ENCODE data around the gene MMP15.

MMP15 gene

DNA sequence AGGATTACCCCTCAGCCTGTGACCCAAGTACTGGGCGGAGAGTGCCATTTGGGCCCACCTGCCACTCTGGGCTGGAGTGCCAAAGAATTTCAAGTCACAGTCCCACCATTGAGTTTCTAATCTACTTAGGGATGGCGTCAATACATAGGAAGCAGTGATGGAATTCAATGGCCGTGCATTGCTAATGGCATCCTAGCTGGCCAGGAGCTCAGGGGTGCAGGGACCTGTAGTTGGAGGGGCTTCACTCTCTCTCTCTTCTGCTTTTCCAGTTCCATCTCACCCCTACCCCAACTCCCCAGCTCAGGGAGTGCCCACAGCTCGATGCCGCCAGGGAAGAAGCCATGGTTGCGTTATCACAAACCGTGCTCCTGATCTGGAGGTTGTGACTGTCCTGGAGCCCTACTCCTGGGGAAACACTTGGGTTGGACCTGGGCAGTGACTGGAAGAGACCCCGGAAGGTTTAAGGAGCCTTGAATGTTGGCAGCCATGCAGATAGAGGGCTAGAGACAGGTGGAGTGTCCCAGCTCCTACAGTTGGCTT lies 2.4 kb downstream of the MMP15 start:
- Histone ChIP-seq H2AFZ (ENCODE audit: low read depth, low read length) (no peak overlapping the region), H3K4me3 (ENCODE audit: low read length) (no peak overlapping the region), H3K36me3 (ENCODE audit: insufficient read depth, low read length) (no peaks in the 10 kb centered on the region), H3K27me3 (ENCODE audit: insufficient read depth, low read length) (no peaks in the 10 kb centered on the region), H3K4me1 (ENCODE audit: insufficient read depth, low read length) (peaks cover 29% of the 10 kb centered on the region), H3K9me3 (ENCODE audit: low read length) (no peaks in the 10 kb centered on the region)

DNA sequence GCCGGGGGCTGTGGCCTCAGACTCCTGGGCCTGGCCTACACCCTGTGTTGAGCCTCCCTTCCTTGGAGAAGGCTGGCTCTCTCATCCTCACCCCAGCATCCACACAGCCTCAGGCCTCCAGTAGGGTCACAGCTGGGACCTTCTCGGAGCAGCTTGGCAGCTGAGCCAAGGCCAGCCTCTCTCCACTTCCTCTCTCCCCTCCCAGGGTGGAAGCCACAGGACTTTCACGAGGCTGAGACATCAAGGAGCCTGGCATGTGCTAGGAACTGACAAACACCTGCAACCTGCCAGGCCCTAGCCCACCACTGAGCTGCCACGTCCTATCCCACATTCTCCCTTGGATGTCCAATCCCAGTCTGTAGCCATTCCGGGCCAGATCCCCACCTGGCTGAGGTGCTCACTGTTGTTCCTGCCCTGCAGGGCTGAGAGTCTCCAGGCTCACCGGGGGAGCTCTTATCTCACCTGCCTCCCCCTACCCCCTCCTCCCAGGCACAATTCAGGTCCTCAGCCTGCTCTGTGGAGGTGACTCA lies 3.1 kb downstream of the MMP15 start:
- Histone ChIP-seq H3K36me3 (ENCODE audit: insufficient read depth, low read length) (no peaks in the 10 kb centered on the region), H3K4me3 (ENCODE audit: low read length) (no peak overlapping the region), H3K27me3 (ENCODE audit: insufficient read depth, low read length) (no peaks in the 10 kb centered on the region), H3K9me3 (ENCODE audit: low read length) (no peaks in the 10 kb centered on the region), H3K4me1 (ENCODE audit: insufficient read depth, low read length) (peaks cover 29% of the 10 kb centered on the region), H2AFZ (ENCODE audit: low read depth, low read length) (no peak overlapping the region)

DNA sequence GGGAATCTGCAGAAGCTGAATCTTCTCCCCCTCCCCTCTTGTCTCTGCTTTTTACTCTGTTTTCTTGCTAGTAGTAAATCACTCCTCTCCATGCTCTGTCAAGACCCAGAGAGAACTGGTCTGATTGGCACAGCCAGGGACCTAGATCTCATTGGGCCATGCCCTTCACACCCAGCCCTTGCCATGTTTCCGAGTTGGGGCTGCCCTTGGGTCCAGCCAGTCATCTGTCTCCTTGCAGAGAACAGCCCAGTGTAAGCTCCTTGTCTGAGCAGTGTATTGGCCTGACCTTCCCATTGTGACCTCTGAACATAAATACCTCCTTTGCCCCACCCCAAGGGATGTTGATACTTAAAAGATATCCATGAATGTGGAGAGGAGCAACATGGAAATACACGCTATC lies 3.9 kb downstream of the MMP15 start:
- Histone ChIP-seq H3K4me1 (ENCODE audit: insufficient read depth, low read length) (peaks cover 29% of the 10 kb centered on the region), H3K4me3 (ENCODE audit: low read length) (no peak overlapping the region), H2AFZ (ENCODE audit: low read depth, low read length) (no peak overlapping the region), H3K36me3 (ENCODE audit: insufficient read depth, low read length) (no peaks in the 10 kb centered on the region), H3K9me3 (ENCODE audit: low read length) (no peaks in the 10 kb centered on the region), H3K27me3 (ENCODE audit: insufficient read depth, low read length) (no peaks in the 10 kb centered on the region)

DNA sequence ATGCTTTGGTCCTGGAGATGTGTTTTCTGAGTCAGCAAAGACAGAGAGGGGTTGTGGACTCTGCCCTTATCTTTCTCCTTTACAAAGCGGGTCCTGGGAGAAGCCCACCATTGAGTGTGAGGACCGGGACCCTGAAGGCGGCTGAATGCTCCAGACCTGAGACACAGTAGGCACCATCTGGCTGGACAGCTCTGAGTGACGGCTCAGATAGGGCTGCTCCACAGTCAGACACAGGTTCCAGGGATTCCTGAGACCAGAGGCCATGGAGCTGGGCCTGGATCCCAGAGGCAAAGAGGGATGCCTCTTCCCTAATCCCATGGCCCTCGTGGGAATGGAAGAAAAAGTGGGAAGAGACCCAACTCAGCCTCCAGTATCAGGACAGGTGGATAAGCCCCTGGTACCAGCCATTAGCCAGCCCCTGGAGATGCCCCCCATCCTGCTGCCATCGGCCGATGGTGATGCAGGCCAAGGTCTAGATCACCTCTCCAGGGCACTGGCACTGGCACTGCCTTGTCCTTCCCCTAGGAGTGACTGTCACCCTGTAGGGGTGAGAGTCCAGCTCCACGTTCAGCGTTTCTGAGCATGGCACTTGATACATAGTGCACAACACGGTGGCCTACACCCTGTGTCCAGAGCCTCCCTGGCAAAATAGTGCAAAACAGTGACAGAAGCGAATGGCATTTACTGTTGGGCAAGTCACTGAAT lies 4.7 kb downstream of the MMP15 start:
- H2AFZ ChIP-seq (ENCODE audit: low read depth, low read length), result no peak overlapping the region
- H3K27me3 ChIP-seq (ENCODE audit: insufficient read depth, low read length), result no peaks in the 10 kb centered on the region
- no peak overlapping the region for H3K4me3 ChIP-seq (ENCODE audit: low read length)

DNA sequence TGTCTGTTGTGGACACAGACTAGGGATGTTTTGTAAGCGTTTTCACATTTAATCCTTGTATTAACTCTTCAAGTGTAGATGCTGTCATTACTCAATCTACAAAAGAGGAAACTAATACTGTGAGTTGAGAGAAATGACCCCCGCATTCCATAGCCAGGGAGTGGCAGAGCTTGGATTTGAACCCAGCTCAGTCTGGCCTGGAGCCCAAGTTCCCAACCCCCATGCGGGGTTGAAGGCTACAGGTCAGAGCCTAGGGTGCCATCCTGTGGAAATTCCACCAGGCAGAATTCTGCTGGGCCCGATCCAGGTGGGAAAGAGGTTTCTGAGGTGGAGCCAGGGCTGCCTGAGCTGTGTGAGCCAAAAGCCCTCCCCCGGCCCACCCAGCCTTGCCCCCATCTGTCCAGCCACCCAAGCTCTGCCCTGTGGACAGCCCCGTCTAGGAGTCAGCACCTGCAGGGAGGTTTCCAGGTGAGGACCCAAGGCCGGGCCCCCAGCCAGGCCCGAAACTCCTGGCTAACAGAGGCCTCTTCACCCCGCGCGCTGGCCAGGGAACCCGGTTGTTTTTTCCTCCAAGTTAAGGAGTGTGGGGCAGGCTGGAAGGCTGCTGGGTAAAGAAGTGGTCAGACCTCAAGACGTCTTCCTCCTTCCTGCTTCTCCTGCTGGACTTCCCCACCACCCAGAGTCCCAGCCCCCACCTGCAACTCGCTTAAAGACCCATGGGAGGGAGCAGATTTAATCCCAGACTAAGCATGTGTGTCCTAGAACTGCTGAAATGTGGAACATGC lies 5.7 kb downstream of the MMP15 start:
- Histone ChIP-seq H2AFZ (ENCODE audit: low read depth, low read length) (no peak overlapping the region), H3K4me1 (ENCODE audit: insufficient read depth, low read length) (peaks cover 21% of the 10 kb centered on the region)

More for the DNA sequence above, 4.7 kb downstream of the MMP15 start:
- no peaks in the 10 kb centered on the region for H3K36me3 ChIP-seq (ENCODE audit: insufficient read depth, low read length)
- H3K9me3 ChIP-seq (ENCODE audit: low read length), result no peaks in the 10 kb centered on the region
- peaks cover 22% of the 10 kb centered on the region for H3K4me1 ChIP-seq (ENCODE audit: insufficient read depth, low read length)

DNA sequence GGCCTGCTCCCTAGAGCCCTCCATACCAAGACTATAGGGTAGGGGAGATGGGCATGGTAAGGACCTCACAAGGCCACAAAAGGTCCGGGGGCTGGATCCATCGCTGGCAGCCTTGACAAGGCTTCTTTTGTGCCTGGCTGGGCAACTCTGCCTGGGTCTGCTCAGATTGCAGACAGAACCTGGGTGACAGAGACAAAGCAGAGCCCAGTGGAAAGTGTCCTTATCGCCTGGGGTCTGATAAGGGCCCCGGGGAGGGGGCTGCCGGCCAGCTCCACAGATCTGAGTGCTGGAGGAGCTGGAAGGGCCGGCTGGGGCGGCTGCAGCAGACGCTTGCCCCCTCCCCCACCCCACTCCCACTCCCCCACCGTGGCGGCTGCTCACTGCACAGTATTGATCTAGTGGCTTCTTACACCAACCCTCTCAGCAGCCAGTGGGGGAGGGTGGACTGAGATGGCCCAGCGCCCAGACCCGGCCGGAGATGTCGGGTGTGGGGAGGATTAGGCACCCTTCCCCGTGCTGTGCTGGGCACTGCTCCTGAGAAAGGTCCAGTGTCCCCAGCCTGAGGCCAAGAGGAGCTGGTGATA lies 7.2 kb downstream of the MMP15 start:
- Histone ChIP-seq H3K27me3 (ENCODE audit: insufficient read depth, low read length) (no peaks in the 10 kb centered on the region), H2AFZ (ENCODE audit: low read depth, low read length) (no peak overlapping the region), H3K4me1 (ENCODE audit: insufficient read depth, low read length) (peaks cover 11% of the 10 kb centered on the region), H3K36me3 (ENCODE audit: insufficient read depth, low read length) (peaks cover 1% of the 10 kb centered on the region), H3K9me3 (ENCODE audit: low read length) (no peaks in the 10 kb centered on the region), H3K4me3 (ENCODE audit: low read length) (no peak overlapping the region)

More for the DNA sequence above, 5.7 kb downstream of the MMP15 start:
- Histone ChIP-seq H3K27me3 (ENCODE audit: insufficient read depth, low read length) (no peaks in the 10 kb centered on the region), H3K36me3 (ENCODE audit: insufficient read depth, low read length) (no peaks in the 10 kb centered on the region), H3K9me3 (ENCODE audit: low read length) (no peaks in the 10 kb centered on the region), H3K4me3 (ENCODE audit: low read length) (no peak overlapping the region)

DNA sequence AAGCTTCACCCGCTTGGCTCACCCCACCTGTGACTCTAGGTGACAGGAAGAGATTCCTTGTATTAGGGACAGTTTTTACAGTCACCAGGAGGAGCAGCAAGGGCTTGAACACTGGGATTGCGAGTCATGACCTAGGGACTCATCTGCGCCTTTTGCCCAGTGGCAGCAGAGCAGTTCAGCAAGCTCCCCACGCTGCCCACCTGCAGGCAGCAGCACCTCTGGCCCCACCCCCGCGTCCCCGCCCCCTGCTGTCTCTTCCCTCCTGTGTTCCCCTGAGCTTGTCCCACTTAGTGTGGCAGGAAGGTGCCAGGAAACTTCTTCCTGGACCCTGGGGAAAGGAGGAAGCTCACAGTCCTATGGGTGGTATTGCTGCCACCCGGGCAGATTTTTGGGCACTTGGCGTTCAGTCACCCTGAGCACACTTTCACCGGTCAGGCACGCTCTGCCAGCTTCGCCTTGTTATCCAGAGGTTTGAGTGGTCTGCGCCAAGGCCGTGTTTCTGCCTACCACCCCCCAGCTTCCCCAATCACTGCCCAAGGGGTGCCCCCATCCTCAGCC lies 8.7 kb downstream of the MMP15 start:
- no peaks in the 10 kb centered on the region for H3K9me3 ChIP-seq (ENCODE audit: low read length)
- no peak overlapping the region for H2AFZ ChIP-seq (ENCODE audit: low read depth, low read length)
- H3K4me1 ChIP-seq (ENCODE audit: insufficient read depth, low read length), result peaks cover 4% of the 10 kb centered on the region

GRCh38 chr16:58034774-58035173 lies 9.2 kb downstream of the MMP15 start:
- Histone ChIP-seq H2AFZ (ENCODE audit: low read depth, low read length) (no peak overlapping the region), H3K4me1 (ENCODE audit: insufficient read depth, low read length) (peaks cover 4% of the 10 kb centered on the region), H3K9me3 (ENCODE audit: low read length) (no peaks in the 10 kb centered on the region), H3K36me3 (ENCODE audit: insufficient read depth, low read length) (peaks cover 15% of the 10 kb centered on the region), H3K27me3 (ENCODE audit: insufficient read depth, low read length) (no peaks in the 10 kb centered on the region), H3K4me3 (ENCODE audit: low read length) (no peak overlapping the region)

More for the DNA sequence above, 8.7 kb downstream of the MMP15 start:
- H3K27me3 ChIP-seq (ENCODE audit: insufficient read depth, low read length), result no peaks in the 10 kb centered on the region
- no peak overlapping the region for H3K4me3 ChIP-seq (ENCODE audit: low read length)
- H3K36me3 ChIP-seq (ENCODE audit: insufficient read depth, low read length), result peaks cover 10% of the 10 kb centered on the region

- H3K36me3 ChIP-seq (ENCODE audit: insufficient read depth, low read length), result peaks cover 23% of the 10 kb centered on the region
- peaks cover 4% of the 10 kb centered on the region for H3K4me1 ChIP-seq (ENCODE audit: insufficient read depth, low read length)
- H3K9me3 ChIP-seq (ENCODE audit: low read length), result no peaks in the 10 kb centered on the region
- no peaks in the 10 kb centered on the region for H3K27me3 ChIP-seq (ENCODE audit: insufficient read depth, low read length)
- no peak overlapping the region for H2AFZ ChIP-seq (ENCODE audit: low read depth, low read length)
- H3K4me3 ChIP-seq (ENCODE audit: low read length), result no peak overlapping the region
These were observed 10.0 kb downstream of the MMP15 start for GRCh38 chr16:58035356-58036170.

GRCh38 chr16:58036943-58037342 lies 11.4 kb downstream of the MMP15 start:
- Histone ChIP-seq H3K4me3 (ENCODE audit: low read length) (no peak overlapping the region), H3K4me1 (ENCODE audit: insufficient read depth, low read length) (peaks cover 4% of the 10 kb centered on the region), H2AFZ (ENCODE audit: low read depth, low read length) (no peak overlapping the region), H3K27me3 (ENCODE audit: insufficient read depth, low read length) (no peaks in the 10 kb centered on the region), H3K36me3 (ENCODE audit: insufficient read depth, low read length) (peaks cover 31% of the 10 kb centered on the region), H3K9me3 (ENCODE audit: low read length) (no peaks in the 10 kb centered on the region)

GRCh38 chr16:58037365-58038057 lies 12.0 kb downstream of the MMP15 start:
- no peaks in the 10 kb centered on the region for H3K27me3 ChIP-seq (ENCODE audit: insufficient read depth, low read length)
- peaks cover 2% of the 10 kb centered on the region for H3K4me1 ChIP-seq (ENCODE audit: insufficient read depth, low read length)
- no peak overlapping the region for H3K4me3 ChIP-seq (ENCODE audit: low read length)
- H2AFZ ChIP-seq (ENCODE audit: low read depth, low read length), result no peak overlapping the region
- H3K9me3 ChIP-seq (ENCODE audit: low read length), result no peaks in the 10 kb centered on the region
- H3K36me3 ChIP-seq (ENCODE audit: insufficient read depth, low read length), result peaks cover 36% of the 10 kb centered on the region

- Histone ChIP-seq H3K4me1 (ENCODE audit: insufficient read depth, low read length) (no peaks in the 10 kb centered on the region), H3K36me3 (ENCODE audit: insufficient read depth, low read length) (peaks cover 44% of the 10 kb centered on the region), H2AFZ (ENCODE audit: low read depth, low read length) (no peak overlapping the region), H3K4me3 (ENCODE audit: low read length) (no peak overlapping the region), H3K27me3 (ENCODE audit: insufficient read depth, low read length) (no peaks in the 10 kb centered on the region), H3K9me3 (ENCODE audit: low read length) (no peaks in the 10 kb centered on the region)
These were observed 12.7 kb downstream of the MMP15 start for GRCh38 chr16:58038219-58038641.

All from neuron (in vitro differentiated cells).